HEK293 (cell line): Measurements from ENCODE around the gene GPR152.

Experiments used
- CTCF ChIA-PET: fragments of 350-600 bp; formaldehyde crosslinking; extraction: SDS; loops from one replicate; lab custom pipeline; 2021; ENCODE audit warnings: antibody characterized with exemption; lab: Yijun Ruan, JAX
- POLR2A ChIA-PET: fragments of 300-600 bp; formaldehyde crosslinking; extraction: SDS; loops from one replicate; lab custom pipeline; 2020; ENCODE audit warnings: antibody characterized with exemption, inconsistent platforms; lab: Yijun Ruan, JAX
- H3K27ac ChIP-seq: fragments of 200-500 bp; sonication (Bioruptor generic); 2 replicates; pipeline ENCODE4 v1.5.1; 2014; ENCODE audit warnings: low read depth, low read length, control low read depth, inconsistent platforms; ENCODE audit errors: extremely low read depth
- H3K36me3 ChIP-seq, 2 experiments: fragments of 200-500 bp in 1 of 2; sonication (Bioruptor generic) in 1 of 2; 1 replicate in 1 of 2; 2 replicates in 1 of 2; pipeline ENCODE4 v1.5.1; 2014 to 2017; ENCODE audit warnings: inconsistent platforms in 2 of 2, low read length in 2 of 2; ENCODE audit not compliant: control insufficient read depth in 2 of 2, insufficient read depth in 1 of 2
- H3K4me1 ChIP-seq: fragments of 200-500 bp; sonication (Bioruptor generic); 2 replicates; pipeline ENCODE4 v1.5.1; 2014; ENCODE audit warnings: mild to moderate bottlenecking, low read length, inconsistent platforms; ENCODE audit not compliant: control insufficient read depth, insufficient read depth
- H3K4me3 ChIP-seq: 2 replicates; pipeline ENCODE4 v1.5.1; 2011; ENCODE audit warnings: low read depth, mild to moderate bottlenecking, control low read depth, low read length, moderate library complexity
- H3K9me3 ChIP-seq: fragments of 200-500 bp; sonication (Bioruptor generic); 2 replicates; pipeline ENCODE4 v1.5.1; 2014; ENCODE audit warnings: low read depth, low read length, inconsistent platforms; ENCODE audit not compliant: control insufficient read depth, insufficient read depth
- ATF2 ChIP-seq: fragments of 450-650 bp; formaldehyde crosslinking; IDR thresholded peaks from 2 replicates; pipeline ENCODE4 v1.5.1; 2016; ENCODE audit warnings: missing biosample characterization, missing genetic modification characterization, low read depth
- GLI2 ChIP-seq: fragments of 450-650 bp; formaldehyde crosslinking; IDR thresholded peaks from 2 replicates; pipeline ENCODE4; 2017; ENCODE audit warnings: missing biosample characterization, missing genetic modification characterization, low read depth, borderline replicate concordance
- GLIS2 ChIP-seq: fragments of 450-650 bp; formaldehyde crosslinking; IDR thresholded peaks from 2 replicates; pipeline ENCODE4 v1.5.1; 2016; ENCODE audit warnings: missing biosample characterization, missing genetic modification characterization
- HOXC10 ChIP-seq: sonication (generic); formaldehyde crosslinking; IDR thresholded peaks from 2 replicates; pipeline ENCODE4 v1.8.1; 2023; ENCODE audit warnings: mild to moderate bottlenecking, missing genetic modification reagents
- HOXD13 ChIP-seq: sonication (generic); formaldehyde crosslinking; IDR thresholded peaks from 2 replicates; pipeline ENCODE4 v1.8.0; 2022; ENCODE audit warnings: missing genetic modification reagents, borderline replicate concordance
- OSR2 ChIP-seq: fragments of 450-650 bp; formaldehyde crosslinking; IDR thresholded peaks from 2 replicates; pipeline ENCODE4 v1.5.1; 2016; ENCODE audit warnings: missing biosample characterization, missing genetic modification characterization
- PBX3 ChIP-seq: sonication (generic); formaldehyde crosslinking; IDR thresholded peaks from 2 replicates; pipeline ENCODE4 v1.8.1; 2022; ENCODE audit warnings: mild to moderate bottlenecking, moderate library complexity, missing genetic modification reagents
- SCRT1 ChIP-seq: fragments of 450-650 bp; formaldehyde crosslinking; IDR thresholded peaks from 2 replicates; pipeline ENCODE4 v1.5.1; 2016; ENCODE audit warnings: missing biosample characterization, missing genetic modification characterization, borderline replicate concordance
- SP3 ChIP-seq: fragments of 450-650 bp; formaldehyde crosslinking; IDR thresholded peaks from 2 replicates; pipeline ENCODE4 v1.5.1; 2016; ENCODE audit warnings: missing biosample characterization, missing genetic modification characterization
- WT1 ChIP-seq: fragments of 450-650 bp; formaldehyde crosslinking; IDR thresholded peaks from 2 replicates; pipeline ENCODE4 v1.5.1; 2016; ENCODE audit warnings: missing biosample characterization, missing genetic modification characterization
- ZIC2 ChIP-seq: fragments of 450-650 bp; formaldehyde crosslinking; IDR thresholded peaks from 2 replicates; pipeline ENCODE4 v1.5.1; 2016; ENCODE audit warnings: missing biosample characterization, missing genetic modification characterization
- ZNF112 ChIP-seq: fragments of 450-650 bp; formaldehyde crosslinking; IDR thresholded peaks from 2 replicates; pipeline ENCODE4 v1.5.0; 2017; ENCODE audit warnings: missing biosample characterization, missing genetic modification characterization
- ZNF280D ChIP-seq: fragments of 450-650 bp; formaldehyde crosslinking; IDR thresholded peaks from 2 replicates; pipeline ENCODE4 v1.5.1; 2016; ENCODE audit warnings: missing biosample characterization, missing genetic modification characterization
- ZNF302 ChIP-seq: fragments of 450-650 bp; formaldehyde crosslinking; IDR thresholded peaks from 2 replicates; pipeline ENCODE4 v1.5.1; 2016; ENCODE audit warnings: missing biosample characterization, missing genetic modification characterization, low read depth
- ZNF335 ChIP-seq: fragments of 450-650 bp; formaldehyde crosslinking; conservative IDR thresholded peaks from 2 replicates; pipeline ENCODE4 v1.5.1; 2016; ENCODE audit warnings: missing biosample characterization, missing genetic modification characterization
- ZNF623 ChIP-seq: fragments of 450-650 bp; formaldehyde crosslinking; IDR thresholded peaks from 2 replicates; pipeline ENCODE4 v1.5.1; 2016; ENCODE audit warnings: missing biosample characterization, missing genetic modification characterization
- ZNF654 ChIP-seq: fragments of 450-650 bp; formaldehyde crosslinking; IDR thresholded peaks from 2 replicates; pipeline ENCODE4 v1.5.1; 2016; ENCODE audit warnings: low read depth, missing biosample characterization, missing genetic modification characterization
- ZNF664 ChIP-seq: fragments of 450-650 bp; formaldehyde crosslinking; IDR thresholded peaks from 2 replicates; pipeline ENCODE4 v1.5.1; 2016; ENCODE audit warnings: missing biosample characterization, missing genetic modification characterization
- ZNF768 ChIP-seq: fragments of 450-650 bp; formaldehyde crosslinking; IDR thresholded peaks from 2 replicates; pipeline ENCODE4 v1.5.1; 2018; ENCODE audit warnings: missing biosample characterization, mild to moderate bottlenecking, missing genetic modification characterization
- ZNF830 ChIP-seq: fragments of 450-650 bp; IDR thresholded peaks from 2 replicates; pipeline ENCODE4 v1.5.0; 2018; ENCODE audit warnings: missing biosample characterization, missing genetic modification characterization, low read depth, mild to moderate bottlenecking, moderate library complexity
- TF ChIP-seq, protein P1 (sequence below): fragments of 450-650 bp; formaldehyde crosslinking; IDR thresholded peaks from 2 replicates; pipeline ENCODE4 v1.5.1; 2016; ENCODE audit warnings: missing biosample characterization, missing genetic modification characterization

GPR152 gene

GRCh38 chr11:67472882-67473281, 20.4 kb upstream of the GPR152 start:
- Histone ChIP-seq H3K4me1 (no peaks in the 10 kb centered on the region), H3K9me3 (no peaks in the 10 kb centered on the region), H3K4me3 (no peak overlapping the region), H3K27ac (no peak overlapping the region), H3K36me3 (no peaks in the 10 kb centered on the region)
- TF ChIP-seq GLIS2, result no peak
- TF ChIP-seq OSR2 (tag by site-specific recombination), result no peak
- TF ChIP-seq ZNF768 (tag by site-specific recombination), result no peak
- no peak for TF ChIP-seq ZNF830 (tag by site-specific recombination)
- TF ChIP-seq ATF2 (tag by site-specific recombination), result no peak
- TF ChIP-seq ZIC2, result no peak
- POLR2A ChIA-PET, result no interaction called here
- CTCF ChIA-PET, result interaction anchor here (0.6 to 1.2 kb wide), 2 partner anchors 142 to 221 kb away, joined by 3 read pairs; no protein-coding TSS in a partner anchor

GRCh38 chr11:67470337-67471002, 17.9 kb upstream of the GPR152 start:
- ChIA-PET CTCF (interaction anchor here (0.6 to 1.4 kb wide), 3 partner anchors 31 to 79 kb away, joined by 3 to 7 read pairs (median 3); partner anchors contain the start of genes PPP1CA and RAD9A), POLR2A (interaction anchor here (0.7 kb wide), 1 partner anchor 32 kb away, joined by 3 read pairs; no protein-coding TSS in a partner anchor)
- no peaks in the 10 kb centered on the region for H3K4me1 ChIP-seq
- no peak overlapping the region for H3K4me3 ChIP-seq
- H3K36me3 ChIP-seq, result no peaks in the 10 kb centered on the region
- TF ChIP-seq HOXC10 (no peak), GLI2 (tag by site-specific recombination) (no peak), SCRT1 (no peak), ZNF664 (tag by site-specific recombination) (peak; percentile 52), ZNF302 (tag by site-specific recombination) (no peak), ZNF623 (tag by site-specific recombination) (peak; percentile 78), WT1 (tag by site-specific recombination) (no peak), PBX3 (no peak), ZNF654 (tag by site-specific recombination) (no peak)
- no peaks in the 10 kb centered on the region for H3K9me3 ChIP-seq
- H3K27ac ChIP-seq, result no peak overlapping the region

- H3K27ac ChIP-seq, result no peak overlapping the region
- POLR2A ChIA-PET, result interaction anchor here (1.0 to 2.8 kb wide), 8 partner anchors 14 to 114 kb away, joined by 3 to 23 read pairs (median 5); partner anchors contain the start of genes AIP, GSTP1, PITPNM1 and PPP1CA
- H3K4me1 ChIP-seq, result no peaks in the 10 kb centered on the region
- no peaks in the 10 kb centered on the region for H3K36me3 ChIP-seq
- TF ChIP-seq ZNF335 (tag by site-specific recombination) (peak; percentile 52; the same call in 1 of the 2 replicates), ZNF280D (no peak), ZNF112 (tag by site-specific recombination) (no peak), HOXD13 (CRISPR knock-in tag) (no peak), SP3 (tag by site-specific recombination) (0 out of 2 replicates have a peak, but pooled peaks have one; percentile 4)
- TF ChIP-seq, protein P1, sequence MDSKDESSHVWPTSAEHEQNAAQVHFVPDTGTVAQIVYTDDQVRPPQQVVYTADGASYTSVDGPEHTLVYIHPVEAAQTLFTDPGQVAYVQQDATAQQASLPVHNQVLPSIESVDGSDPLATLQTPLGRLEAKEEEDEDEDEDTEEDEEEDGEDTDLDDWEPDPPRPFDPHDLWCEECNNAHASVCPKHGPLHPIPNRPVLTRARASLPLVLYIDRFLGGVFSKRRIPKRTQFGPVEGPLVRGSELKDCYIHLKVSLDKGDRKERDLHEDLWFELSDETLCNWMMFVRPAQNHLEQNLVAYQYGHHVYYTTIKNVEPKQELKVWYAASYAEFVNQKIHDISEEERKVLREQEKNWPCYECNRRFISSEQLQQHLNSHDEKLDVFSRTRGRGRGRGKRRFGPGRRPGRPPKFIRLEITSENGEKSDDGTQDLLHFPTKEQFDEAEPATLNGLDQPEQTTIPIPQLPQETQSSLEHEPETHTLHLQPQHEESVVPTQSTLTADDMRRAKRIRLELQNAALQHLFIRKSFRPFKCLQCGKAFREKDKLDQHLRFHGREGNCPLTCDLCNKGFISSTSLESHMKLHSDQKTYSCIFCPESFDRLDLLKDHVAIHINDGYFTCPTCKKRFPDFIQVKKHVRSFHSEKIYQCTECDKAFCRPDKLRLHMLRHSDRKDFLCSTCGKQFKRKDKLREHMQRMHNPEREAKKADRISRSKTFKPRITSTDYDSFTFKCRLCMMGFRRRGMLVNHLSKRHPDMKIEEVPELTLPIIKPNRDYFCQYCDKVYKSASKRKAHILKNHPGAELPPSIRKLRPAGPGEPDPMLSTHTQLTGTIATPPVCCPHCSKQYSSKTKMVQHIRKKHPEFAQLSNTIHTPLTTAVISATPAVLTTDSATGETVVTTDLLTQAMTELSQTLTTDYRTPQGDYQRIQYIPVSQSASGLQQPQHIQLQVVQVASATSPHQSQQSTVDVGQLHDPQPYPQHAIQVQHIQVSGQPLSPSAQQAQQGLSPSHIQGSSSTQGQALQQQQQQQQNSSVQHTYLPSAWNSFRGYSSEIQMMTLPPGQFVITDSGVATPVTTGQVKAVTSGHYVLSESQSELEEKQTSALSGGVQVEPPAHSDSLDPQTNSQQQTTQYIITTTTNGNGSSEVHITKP (tag by site-specific recombination), result no peak
- CTCF ChIA-PET, result interaction anchor here (0.9 to 1.9 kb wide), 3 partner anchors 68 to 81 kb away, joined by 3 to 10 read pairs (median 7); partner anchors contain the start of genes PPP1CA and RAD9A
- H3K4me3 ChIP-seq, result peak overlapping the region; percentile 46
- no peaks in the 10 kb centered on the region for H3K9me3 ChIP-seq
These were observed 16.9 kb upstream of the GPR152 start for GRCh38 chr11:67469508-67469811.
